HG03432 (cell line): Measurements from ENCODE around the gene HERC4.
"Not testable (repeated sequence)": the region's sequence is repeated elsewhere in the genome, so short reads cannot be mapped to it uniquely, and the experiment has no call there.

Experiments used
- ATAC-seq: cut with Tn5 transposase; IDR thresholded peaks from one replicate; pipeline ENCODE4 v1.9.1; 2021; ENCODE audit warnings: mild to moderate bottlenecking, moderate library complexity; ENCODE audit not compliant: unreplicated experiment

Gene HERC4

GRCh38 chr10:67975871-67976270 lies 99.2 kb downstream of the HERC4 start:
- no peak for ATAC-seq

GRCh38 chr10:67971311-67971710 lies 103.8 kb downstream of the HERC4 start:
- no peak for ATAC-seq

- no peak for ATAC-seq
These were observed 105.2 kb downstream of the HERC4 start for GRCh38 chr10:67969875-67970274.

- ATAC-seq, result not testable (repeated sequence)
These were observed 109.0 kb downstream of the HERC4 start for GRCh38 chr10:67966035-67966434.

- no peak for ATAC-seq
These were observed 109.6 kb downstream of the HERC4 start for GRCh38 chr10:67965456-67965855.

- no peak for ATAC-seq
These were observed 115.1 kb downstream of the HERC4 start for GRCh38 chr10:67959839-67960476.

GRCh38 chr10:67955614-67956013 lies 119.5 kb downstream of the HERC4 start:
- ATAC-seq, result no peak

- no peak for ATAC-seq
These were observed 131.2 kb downstream of the HERC4 start for GRCh38 chr10:67943917-67944316.

- ATAC-seq, result no peak
These were observed 138.7 kb downstream of the HERC4 start for GRCh38 chr10:67936416-67936815.

GRCh38 chr10:67935223-67935622 lies 139.9 kb downstream of the HERC4 start:
- no peak for ATAC-seq

- no peak for ATAC-seq
These were observed 140.7 kb downstream of the HERC4 start for GRCh38 chr10:67934336-67934735.

GRCh38 chr10:67933199-67933598 lies 141.9 kb downstream of the HERC4 start:
- ATAC-seq, result no peak

GRCh38 chr10:67926951-67927350 lies 148.1 kb downstream of the HERC4 start:
- no peak for ATAC-seq

GRCh38 chr10:67925449-67926005 lies 149.6 kb downstream of the HERC4 start:
- no peak for ATAC-seq

- ATAC-seq, result no peak
These were observed 150.9 kb downstream of the HERC4 start for GRCh38 chr10:67924136-67924535.

GRCh38 chr10:67923551-67923950 lies 151.5 kb downstream of the HERC4 start:
- ATAC-seq, result no peak

- no peak for ATAC-seq
These were observed 154.0 kb downstream of the HERC4 start for GRCh38 chr10:67921065-67921464.

GRCh38 chr10:67917679-67918078 lies 157.4 kb downstream of the HERC4 start:
- no peak for ATAC-seq

- no peak for ATAC-seq
These were observed 157.9 kb downstream of the HERC4 start for GRCh38 chr10:67917169-67917568.

GRCh38 chr10:67914777-67915340 lies 160.2 kb downstream of the HERC4 start:
- no peak for ATAC-seq

- no peak for ATAC-seq
These were observed 162.6 kb downstream of the HERC4 start for GRCh38 chr10:67912331-67912946.

- ATAC-seq, result no peak
These were observed 171.5 kb downstream of the HERC4 start for GRCh38 chr10:67903581-67903980.
